Calu3 (cell line): ENCODE measurements around the gene IL10RA. TPM values are rescaled to one million over a fixed set of nuclear protein-coding genes. Genes with fewer than 3 reads are reported as not detected.

Source experiments
- BruUV-seq: library from RNA; stranded (reverse); fragments of 400-500 nt; replicated peaks from 2 replicates; lab custom pipeline; 2021; lab: Mats Ljungman, UMichigan
- CTCF ChIA-PET: fragments of 300-600 bp; sonication (Branson Sonifier 250); formaldehyde crosslinking; loops from one replicate; lab custom pipeline; 2022; ENCODE audit warnings: antibody characterized with exemption; lab: Charles Lee
- DNase-seq: peaks from one replicate; pipeline ENCODE4 v3.0.0; 2022
- H3K27ac Mint-ChIP-seq: one replicate; pipeline ENCODE4 v1.8.0; 2022; ENCODE audit warnings: mixed read lengths; ENCODE audit not compliant: unreplicated experiment
- H3K27me3 Mint-ChIP-seq: one replicate; pipeline ENCODE4 v1.8.0; 2022; ENCODE audit warnings: mixed read lengths; ENCODE audit not compliant: unreplicated experiment
- H3K36me3 Mint-ChIP-seq: one replicate; pipeline ENCODE4 v1.8.0; 2022; ENCODE audit warnings: mild to moderate bottlenecking, moderate library complexity, mixed read lengths; ENCODE audit not compliant: insufficient read depth, unreplicated experiment
- H3K4me1 Mint-ChIP-seq: one replicate; pipeline ENCODE4 v1.8.0; 2022; ENCODE audit warnings: mild to moderate bottlenecking, low read depth, mixed read lengths; ENCODE audit not compliant: unreplicated experiment
- H3K4me3 Mint-ChIP-seq: one replicate; pipeline ENCODE4 v1.8.0; 2022; ENCODE audit warnings: mild to moderate bottlenecking, low read depth, moderate library complexity, mixed read lengths; ENCODE audit not compliant: unreplicated experiment
- H3K9me3 Mint-ChIP-seq: one replicate; pipeline ENCODE4 v1.8.0; 2022; ENCODE audit warnings: low read depth, mixed read lengths; ENCODE audit not compliant: unreplicated experiment
- intact Hi-C: fragments of 100-400 bp; cut with micrococcal nuclease; formaldehyde crosslinking; loops from one replicate; pipeline ENCODE4 v1.10.0; 2022; ENCODE audit not compliant: unreplicated experiment
- total RNA-seq: library from RNA; stranded (reverse); gene quantifications from 2 replicates; pipeline ENCODE4 v1.2.3, GENCODE V29; 2022
- TF ChIP-seq, protein P1 (sequence below): fragments of 200-600 bp; IDR thresholded peaks from one replicate; pipeline ENCODE4 v1.8.0; 2022; ENCODE audit warnings: antibody characterized with exemption; ENCODE audit not compliant: unreplicated experiment

IL10RA gene
- total RNA-seq, 1 experiment from 2014 or later = 0.05 TPM

DNA sequence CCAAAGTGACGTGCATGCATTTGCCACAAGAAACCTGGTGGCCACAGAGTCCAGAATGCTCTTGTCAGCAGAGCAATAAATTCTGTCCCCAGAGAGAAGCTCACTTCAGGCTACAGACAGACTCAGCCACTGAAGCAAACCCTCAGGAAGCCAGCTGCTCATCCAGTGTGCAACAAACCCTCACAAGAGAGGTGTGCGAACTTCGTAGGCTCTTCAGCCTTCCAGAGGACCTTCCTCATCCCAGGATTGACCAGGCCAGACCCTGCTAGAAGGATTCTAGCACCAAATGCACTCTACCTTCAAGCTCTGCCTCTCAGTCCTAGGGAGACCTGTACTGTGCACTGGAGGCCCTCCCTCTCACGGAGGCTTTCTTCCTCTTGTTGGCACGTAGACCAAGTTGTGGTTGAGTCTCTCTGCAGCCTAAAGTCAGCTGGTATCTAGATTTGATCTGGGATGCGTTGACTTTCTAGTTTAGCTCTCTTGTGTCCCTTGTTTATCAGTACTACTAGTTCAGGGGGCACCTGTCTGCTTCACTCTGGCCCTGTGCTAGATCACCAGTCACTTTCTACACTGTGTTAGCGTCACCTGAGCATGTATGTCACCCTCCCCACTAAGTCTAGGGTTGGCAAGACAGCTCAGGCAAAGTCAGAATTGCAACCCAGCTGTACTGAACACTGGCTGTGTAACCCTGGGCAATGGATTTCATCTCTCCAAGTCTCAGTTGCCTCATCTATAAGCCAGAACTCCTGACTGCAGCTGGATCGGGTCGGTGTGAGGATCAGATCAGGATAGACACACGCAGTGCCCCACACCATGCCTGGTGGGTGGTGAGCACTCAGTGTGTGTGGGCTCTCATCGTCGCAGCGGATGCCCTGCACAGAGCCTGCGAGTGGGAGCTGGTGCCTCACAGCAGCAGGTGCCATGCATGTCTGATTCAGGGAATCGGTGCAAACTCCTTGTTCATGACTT is 34.9 kb upstream of the IL10RA start:
- intact Hi-C loops = loop anchor here (1.0 kb wide), 1 partner anchor 102 kb away; no protein-coding TSS in a partner anchor
- Mint-ChIP-seq H3K9me3 (peaks cover 3% of the 10 kb centered on the region), H3K27me3 (peaks cover 8% of the 10 kb centered on the region), H3K36me3 (no peaks in the 10 kb centered on the region), H3K4me3 (no peak overlapping the region), H3K27ac (no peak overlapping the region), H3K4me1 (peaks cover 8% of the 10 kb centered on the region)
- CTCF ChIA-PET = interaction anchor here (2.4 kb wide), 1 partner anchor 102 kb away, joined by 9 read pairs; no protein-coding TSS in a partner anchor
- BruUV-seq = no TSS peak
- TF ChIP-seq, protein P1, sequence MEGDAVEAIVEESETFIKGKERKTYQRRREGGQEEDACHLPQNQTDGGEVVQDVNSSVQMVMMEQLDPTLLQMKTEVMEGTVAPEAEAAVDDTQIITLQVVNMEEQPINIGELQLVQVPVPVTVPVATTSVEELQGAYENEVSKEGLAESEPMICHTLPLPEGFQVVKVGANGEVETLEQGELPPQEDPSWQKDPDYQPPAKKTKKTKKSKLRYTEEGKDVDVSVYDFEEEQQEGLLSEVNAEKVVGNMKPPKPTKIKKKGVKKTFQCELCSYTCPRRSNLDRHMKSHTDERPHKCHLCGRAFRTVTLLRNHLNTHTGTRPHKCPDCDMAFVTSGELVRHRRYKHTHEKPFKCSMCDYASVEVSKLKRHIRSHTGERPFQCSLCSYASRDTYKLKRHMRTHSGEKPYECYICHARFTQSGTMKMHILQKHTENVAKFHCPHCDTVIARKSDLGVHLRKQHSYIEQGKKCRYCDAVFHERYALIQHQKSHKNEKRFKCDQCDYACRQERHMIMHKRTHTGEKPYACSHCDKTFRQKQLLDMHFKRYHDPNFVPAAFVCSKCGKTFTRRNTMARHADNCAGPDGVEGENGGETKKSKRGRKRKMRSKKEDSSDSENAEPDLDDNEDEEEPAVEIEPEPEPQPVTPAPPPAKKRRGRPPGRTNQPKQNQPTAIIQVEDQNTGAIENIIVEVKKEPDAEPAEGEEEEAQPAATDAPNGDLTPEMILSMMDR = no peak
- DNase-seq = no peak

DNA sequence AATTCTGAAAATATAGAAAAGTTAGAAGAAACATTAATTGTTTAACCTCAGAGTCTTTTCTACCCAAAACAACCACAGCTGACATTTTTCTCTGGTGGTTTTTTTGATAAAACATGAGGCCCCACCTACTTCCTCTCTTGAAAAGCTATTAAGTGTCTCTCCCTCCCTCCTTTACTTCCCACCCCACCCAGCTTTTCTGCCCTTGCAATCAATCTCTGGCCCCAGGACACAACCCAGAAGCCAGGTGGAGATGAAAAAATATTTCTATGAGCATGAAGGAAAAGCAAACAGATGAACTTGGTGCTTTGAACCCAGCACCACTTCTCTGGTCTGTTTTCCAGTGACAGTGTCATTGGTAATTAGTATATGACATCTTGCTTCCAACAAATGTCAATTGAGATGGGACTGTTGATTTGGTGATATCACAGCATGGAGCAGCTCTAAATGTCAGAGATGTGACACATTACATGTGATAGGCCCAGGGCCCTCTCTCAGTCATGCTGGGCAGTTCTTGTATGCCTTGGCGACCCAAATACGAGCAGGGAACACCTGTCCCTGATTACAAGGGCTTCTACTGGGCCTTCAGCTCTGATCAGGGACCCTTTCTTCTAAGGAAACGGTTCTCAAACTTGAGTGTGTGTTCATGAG is 33.0 kb upstream of the IL10RA start:
- TF ChIP-seq, protein P1 = no peak
- no peak overlapping the region for H3K27ac Mint-ChIP-seq
- BruUV-seq = no TSS peak
- H3K36me3 Mint-ChIP-seq = no peaks in the 10 kb centered on the region
- peaks cover 13% of the 10 kb centered on the region for H3K27me3 Mint-ChIP-seq
- DNase-seq = no peak
- intact Hi-C loops = no loop called here
- CTCF ChIA-PET = no interaction called here
- no peaks in the 10 kb centered on the region for H3K4me1 Mint-ChIP-seq
- H3K4me3 Mint-ChIP-seq = no peak overlapping the region
- H3K9me3 Mint-ChIP-seq = peaks cover 3% of the 10 kb centered on the region

DNA sequence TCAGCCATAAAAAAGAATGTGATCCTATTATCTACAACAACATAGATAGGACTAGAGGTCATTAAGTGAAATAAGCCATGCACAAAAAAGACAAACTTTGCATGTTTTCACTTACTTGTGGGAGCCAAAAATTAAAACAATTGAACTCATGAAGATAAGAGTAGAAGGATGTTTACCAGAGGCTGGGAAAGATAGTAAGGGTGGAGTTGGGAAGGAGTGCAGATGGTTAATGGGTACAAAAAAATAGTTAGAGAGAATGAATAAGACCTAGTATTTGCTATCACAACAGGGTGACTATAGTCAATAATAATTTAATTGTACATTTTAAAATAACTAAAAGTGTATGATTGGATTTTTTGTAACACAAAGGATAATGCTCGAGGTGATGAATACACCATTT is 27.2 kb upstream of the IL10RA start:
- DNase-seq = no peak
- TF ChIP-seq, protein P1 = no peak
- peaks cover 3% of the 10 kb centered on the region for H3K9me3 Mint-ChIP-seq
- no TSS peak for BruUV-seq
- peaks cover 13% of the 10 kb centered on the region for H3K27me3 Mint-ChIP-seq
- no peak overlapping the region for H3K27ac Mint-ChIP-seq
- intact Hi-C loops = no loop called here
- H3K4me1 Mint-ChIP-seq = no peaks in the 10 kb centered on the region
- CTCF ChIA-PET = no interaction called here
- no peak overlapping the region for H3K4me3 Mint-ChIP-seq
- H3K36me3 Mint-ChIP-seq = no peaks in the 10 kb centered on the region

DNA sequence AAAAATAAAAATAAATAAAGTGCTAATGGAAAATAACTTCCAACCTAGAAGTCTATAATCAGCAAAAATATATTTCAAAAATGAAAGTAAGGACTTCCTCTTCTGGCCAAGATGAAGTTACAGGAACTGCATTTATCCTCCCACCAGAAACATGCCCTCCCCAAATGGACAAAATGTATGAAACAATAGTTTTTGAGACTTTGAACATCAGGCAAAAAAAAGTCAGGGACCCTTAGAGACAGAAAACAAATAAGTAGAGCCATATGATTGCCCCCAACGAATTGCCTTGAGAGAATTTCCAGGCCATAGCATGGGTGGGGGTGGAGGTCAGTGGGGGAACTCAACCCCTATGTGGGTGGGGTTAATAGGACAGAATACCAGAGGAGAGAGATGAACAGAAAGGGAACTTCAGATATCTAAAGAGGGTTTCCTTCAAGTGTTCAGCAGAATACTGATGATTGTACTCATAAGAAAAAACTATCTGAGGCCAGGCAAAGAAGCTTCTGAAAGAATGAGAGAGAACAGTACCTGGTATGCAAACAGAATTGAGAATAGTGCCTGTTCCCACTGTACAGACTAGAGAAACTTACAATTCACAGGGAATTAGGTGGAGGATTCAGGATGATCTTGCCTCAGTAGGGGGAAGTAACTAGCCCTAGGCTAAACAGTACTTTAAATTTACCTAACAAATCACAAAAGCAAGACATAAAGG is 26.6 kb upstream of the IL10RA start:
- CTCF ChIA-PET = no interaction called here
- Mint-ChIP-seq H3K27ac (no peak overlapping the region), H3K4me1 (no peaks in the 10 kb centered on the region), H3K27me3 (peaks cover 13% of the 10 kb centered on the region), H3K9me3 (peaks cover 3% of the 10 kb centered on the region), H3K4me3 (no peak overlapping the region), H3K36me3 (no peaks in the 10 kb centered on the region)
- intact Hi-C loops = no loop called here
- TF ChIP-seq, protein P1 = no peak
- no TSS peak for BruUV-seq
- no peak for DNase-seq
